ENCODE measurements around the gene PTGES. TPM values are rescaled to one million over a fixed set of nuclear protein-coding genes. Genes with fewer than 3 reads are reported as not detected.

Gene PTGES
- polyA plus RNA-seq, 5 donors: 4.4 to 6.8 (median 6.6) TPM

DNA sequence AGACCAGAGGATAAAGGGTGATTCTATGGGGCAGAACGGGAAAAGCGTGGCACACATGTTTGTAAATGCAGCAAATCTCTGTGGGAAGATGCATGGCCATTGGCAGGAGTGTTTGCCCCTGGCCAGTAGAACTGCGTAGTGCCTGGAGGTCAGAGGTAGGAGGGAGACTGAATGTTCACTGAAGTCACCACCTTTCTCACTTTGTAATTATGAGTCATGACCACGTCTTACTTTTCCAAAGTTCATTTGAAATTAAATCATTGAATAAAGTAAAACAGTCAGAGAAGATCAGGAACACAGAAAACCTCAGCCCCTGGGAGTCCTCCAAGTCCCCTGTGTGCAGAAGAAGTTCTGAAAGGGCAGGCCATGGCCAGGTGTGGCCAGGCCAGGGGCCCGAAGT, 4.6 kb downstream of the PTGES start:
- DNase-seq: no peak

DNA sequence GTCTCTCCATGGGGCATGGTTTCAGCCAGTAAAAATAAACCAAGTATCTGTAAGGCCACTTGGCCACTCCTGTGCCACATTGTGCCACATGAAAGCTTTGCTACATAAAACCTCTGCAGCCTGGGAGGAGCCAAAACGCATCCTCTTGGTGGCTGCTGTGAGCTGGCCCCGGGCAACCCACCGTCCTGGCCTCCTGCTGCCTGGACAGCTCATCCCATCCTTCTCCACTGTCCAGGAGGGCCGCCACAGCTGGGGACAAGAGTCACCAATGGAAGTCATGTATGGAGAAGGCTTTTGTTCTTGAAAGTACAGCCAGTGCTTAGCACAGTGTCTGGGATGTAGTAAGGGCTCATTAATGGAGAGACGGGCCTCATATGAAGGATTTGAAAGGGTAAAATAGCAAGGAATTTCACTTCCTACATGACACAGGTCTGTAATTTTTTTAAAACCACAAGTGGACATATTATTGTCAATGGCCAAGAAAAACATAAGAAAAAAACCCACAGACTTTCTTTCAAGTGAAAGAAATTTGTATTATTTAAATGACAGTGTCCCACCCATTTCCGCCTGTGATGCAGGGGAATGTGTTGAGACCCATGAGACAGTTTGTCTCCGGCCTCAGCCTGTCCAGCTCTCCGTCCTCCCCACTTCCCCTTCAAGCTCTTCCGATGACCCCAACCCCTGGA, 6.6 kb downstream of the PTGES start:
- DNase-seq: no peak

DNA sequence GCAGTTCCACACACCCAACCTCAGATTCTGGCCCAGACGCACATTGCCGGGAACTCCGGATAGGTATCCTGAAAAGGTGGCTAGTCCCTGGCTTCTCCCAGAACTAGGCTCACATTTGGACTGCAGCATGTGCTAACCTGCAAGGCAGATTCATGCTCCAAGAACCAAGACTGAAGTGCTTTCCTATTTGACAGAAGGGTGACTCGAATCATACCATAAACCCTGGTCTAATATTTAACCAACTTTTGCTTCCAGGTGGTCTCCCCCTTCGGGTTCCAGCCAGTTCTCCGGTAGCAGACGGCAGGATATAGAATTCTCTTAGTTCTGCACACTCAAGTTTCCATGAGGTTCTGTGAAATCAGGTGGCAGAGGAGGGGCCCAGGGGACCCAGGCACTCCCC, 7.6 kb downstream of the PTGES start:
- DNase-seq: no peak

DNA sequence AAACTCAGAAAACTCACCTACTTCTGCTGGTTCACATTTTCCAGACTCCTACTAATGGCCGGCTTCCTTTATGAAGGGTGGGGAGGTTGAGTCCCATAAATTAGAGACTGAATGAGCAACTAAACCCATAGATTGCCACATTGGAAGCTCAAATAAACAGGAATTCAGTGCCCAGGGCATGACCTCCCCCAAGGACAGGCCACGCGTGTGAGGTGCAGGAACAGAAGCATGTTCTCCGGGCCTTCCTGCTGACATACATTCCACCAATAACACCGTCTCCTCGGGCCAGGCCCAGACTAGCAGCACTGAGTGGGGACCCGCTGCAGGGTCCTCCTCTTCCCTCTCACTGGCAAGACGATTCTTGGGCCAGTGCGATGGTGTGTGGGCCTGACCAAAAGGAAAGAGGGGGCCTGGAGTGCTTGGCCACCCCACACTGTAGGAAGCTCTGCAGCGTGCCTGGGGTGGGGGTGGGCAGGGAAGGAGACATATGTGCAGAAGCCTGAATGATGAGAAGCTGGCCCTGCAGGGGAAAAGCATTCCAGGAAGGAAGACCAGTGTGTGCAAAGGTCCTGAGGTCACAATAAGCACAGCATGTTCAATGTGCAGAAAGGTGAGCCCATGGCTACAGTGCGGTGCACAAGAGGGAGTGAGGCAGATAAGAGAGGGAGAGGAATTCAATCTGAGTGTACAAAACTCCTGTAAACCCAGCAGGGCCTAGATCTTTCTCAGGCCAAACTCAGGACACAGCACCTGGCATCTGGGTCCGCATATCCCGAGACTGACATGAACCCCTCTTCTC, 12.0 kb downstream of the PTGES start:
- DNase-seq: no peak

DNA sequence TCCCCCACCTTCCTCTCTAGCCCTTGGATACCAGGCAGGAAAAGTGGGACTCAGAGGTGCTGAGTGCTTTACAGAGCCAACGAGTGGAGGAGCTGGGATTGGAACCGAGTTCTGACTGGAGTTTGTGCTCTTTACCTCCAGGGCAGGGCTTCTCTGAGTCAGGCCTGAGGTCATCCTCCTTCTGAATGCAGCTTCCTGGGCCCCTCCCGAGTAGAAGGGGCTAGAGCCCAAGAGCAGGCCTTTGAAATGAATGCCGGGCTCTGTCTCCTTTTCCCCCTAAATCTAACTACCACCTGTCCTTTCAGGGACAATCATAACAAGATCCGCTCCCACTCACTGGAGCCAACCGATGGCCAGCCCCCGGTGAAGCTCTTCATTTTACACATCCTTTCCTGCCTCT, 12.7 kb downstream of the PTGES start:
- no peak for DNase-seq

DNA sequence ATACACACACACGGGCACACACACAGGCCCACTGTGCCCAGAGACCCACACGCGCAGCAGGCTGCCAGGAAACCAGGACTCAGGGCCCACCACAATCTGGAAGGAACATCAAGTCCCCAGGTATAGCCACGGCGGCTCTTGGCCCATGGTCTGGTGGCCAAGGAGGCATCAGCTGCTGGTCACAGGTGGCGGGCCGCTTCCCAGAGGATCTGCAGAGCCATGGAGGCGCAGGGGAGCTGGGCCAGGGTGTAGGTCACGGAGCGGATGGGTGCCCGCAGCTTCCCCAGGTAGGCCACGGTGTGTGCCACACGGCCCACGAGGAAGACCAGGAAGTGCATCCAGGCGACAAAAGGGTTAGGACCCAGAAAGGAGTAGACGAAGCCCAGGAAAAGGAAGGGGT, 13.4 kb downstream of the PTGES start:
- no peak for DNase-seq

DNA sequence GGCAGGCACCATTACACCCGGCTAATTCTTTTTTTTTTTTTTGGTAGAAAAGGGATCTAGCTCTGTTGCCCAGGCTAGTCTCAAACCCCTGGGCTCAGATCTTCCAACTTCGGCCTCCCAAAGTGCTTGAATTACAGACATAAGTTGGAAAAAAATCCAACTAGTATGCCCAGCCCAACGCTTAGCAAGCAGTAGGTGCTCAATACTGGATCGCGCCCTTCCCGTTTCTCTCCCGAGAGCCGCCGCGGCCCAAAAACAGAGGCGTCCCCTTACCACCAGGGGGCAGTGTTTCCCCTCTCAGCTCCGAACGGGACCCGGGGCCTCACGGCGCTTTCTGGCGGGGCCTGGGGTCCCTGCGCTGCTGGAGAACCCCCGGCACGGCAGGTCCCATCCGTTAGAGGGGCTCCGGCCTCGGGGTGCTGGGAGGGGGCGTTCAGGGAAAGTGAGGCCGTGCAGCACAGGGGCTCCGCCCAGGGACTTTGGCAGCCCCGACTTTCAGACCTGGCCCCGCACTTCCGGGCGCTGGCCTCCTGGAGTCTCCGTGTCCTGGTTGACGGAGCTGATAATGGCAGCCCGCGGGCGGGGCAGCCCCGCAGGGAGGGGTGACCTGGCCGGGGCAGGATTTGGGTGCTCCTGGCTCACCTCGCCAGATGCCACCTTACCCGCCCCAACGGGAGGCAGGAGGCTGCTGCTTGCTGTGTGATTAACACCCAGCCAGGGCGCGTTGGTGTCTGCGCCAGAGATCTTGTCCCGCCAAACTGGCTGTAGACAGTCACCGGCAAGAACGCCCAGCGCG, 15.2 kb downstream of the PTGES start:
- DNase-seq: peak; percentile 74 to 80

GRCh38 chr9:129736334-129736733, 16.5 kb downstream of the PTGES start:
- DNase-seq: no peak

DNA sequence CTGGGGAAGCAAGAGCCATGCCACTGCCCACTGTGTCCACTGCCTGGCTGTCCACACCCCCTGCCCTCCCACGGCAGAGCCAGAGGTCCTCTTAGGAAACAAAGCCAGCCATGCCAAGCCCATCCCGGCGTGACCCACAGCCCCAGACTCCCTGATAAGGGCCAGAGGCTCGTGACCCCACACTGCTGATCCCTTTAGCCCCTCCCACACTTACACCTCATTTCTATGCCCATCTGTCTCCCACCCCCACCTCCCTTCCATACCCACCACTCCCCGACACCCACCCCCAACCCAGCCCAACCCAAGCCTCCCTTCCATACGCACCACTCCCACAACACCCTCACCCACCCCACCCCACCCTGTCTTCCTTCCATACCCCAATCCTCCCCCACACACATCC, 17.3 kb downstream of the PTGES start:
- DNase-seq: no peak

DNA sequence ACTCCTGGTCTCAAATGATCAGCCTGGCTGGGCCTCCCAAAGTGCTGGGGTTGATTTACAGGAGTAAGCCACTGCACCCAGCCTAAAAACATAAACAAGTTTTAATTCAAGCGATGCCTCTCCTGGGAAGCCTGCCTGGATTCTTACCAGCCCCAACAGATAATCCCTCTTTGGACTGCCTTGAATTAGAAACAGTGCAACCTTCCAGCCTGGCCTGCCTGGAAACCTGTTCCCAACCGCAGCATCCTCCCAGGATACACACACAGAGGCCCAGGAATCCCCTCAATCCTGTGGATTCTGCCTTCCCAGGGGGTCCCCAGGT, 19.2 kb downstream of the PTGES start:
- DNase-seq: no peak

DNA sequence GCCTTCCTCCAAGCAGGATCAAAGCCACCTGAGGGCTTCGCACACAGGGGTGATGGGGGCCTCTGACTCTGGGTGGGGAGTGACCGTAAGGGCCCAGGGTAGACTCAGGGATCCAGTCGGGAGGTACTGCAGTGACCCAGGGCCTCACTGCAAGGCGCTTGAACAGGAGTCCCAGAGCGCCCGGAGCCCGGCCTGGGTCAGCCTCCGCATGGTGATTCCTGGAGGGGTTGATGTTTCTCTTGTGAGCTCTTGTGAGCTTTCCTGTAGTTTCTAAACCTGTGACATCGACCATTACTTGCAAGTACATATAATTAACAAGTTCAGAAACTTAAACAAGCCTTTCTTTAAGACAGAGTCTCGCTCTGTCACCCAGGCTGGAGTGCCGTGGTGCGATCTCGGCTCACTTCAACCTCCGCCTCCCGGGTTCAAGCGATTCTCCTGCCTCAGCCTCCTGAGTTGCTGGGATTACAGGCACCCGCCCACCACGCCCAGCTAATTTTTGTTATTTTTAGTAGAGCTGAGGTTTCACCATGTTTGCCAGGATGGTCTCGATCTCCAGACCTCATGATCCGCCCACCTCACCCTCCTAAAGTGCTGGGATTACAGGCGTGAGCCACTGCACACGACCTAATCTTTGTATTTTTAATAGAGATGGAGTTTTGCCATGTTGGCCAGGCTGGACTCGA, 19.8 kb downstream of the PTGES start:
- DNase-seq: no peak

GRCh38 chr9:129732100-129732499, 20.7 kb downstream of the PTGES start:
- DNase-seq: no peak

DNA sequence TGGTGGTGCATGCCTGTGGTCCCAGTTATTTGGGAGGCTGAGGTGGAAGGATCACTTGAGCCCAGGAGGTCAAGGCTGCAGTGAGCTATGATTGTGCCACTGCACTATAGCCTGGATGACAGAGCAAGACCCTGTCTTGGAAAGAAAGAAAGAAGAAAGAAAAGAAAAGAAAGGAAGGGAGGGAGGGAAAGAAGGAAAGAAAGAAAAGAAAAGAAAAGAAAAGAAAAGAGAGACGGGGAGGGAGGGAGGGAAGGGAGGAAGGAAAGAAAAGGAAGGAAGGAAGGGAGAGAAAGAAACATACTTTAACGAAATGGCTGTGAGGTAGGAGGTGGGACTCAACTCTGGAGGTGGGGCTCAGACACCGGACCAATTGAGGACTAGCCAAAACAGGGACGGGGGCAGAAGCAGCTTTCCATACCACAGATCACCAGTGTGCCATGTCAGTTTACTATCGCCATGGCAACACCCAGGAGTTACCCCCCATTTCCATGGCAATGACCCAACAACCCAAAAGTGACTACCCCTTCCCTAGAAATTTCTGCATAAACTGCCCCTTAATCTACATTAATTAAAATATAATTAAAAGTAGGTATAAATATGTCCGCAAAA, 21.3 kb downstream of the PTGES start:
- DNase-seq: no peak

DNA sequence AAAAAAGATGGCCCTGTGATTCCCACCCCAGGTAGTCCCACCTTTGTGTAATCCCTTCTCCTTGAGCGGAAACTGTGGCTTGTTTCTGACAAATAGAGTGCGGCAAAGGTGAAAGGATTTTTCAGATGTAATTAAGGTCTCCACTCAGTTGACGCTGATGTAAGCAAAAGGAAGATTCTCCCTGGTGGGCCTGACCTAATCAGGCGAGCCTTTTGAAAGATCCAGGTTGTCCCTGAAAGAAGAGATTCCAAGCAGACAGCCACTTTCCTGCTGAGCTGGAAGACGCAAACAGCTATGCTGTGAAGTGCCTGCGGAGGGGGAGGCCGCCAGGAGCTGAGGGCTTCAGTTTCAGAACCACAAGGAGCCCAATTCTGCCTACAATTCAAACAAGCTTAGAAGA, 24.1 kb downstream of the PTGES start:
- DNase-seq: no peak

DNA sequence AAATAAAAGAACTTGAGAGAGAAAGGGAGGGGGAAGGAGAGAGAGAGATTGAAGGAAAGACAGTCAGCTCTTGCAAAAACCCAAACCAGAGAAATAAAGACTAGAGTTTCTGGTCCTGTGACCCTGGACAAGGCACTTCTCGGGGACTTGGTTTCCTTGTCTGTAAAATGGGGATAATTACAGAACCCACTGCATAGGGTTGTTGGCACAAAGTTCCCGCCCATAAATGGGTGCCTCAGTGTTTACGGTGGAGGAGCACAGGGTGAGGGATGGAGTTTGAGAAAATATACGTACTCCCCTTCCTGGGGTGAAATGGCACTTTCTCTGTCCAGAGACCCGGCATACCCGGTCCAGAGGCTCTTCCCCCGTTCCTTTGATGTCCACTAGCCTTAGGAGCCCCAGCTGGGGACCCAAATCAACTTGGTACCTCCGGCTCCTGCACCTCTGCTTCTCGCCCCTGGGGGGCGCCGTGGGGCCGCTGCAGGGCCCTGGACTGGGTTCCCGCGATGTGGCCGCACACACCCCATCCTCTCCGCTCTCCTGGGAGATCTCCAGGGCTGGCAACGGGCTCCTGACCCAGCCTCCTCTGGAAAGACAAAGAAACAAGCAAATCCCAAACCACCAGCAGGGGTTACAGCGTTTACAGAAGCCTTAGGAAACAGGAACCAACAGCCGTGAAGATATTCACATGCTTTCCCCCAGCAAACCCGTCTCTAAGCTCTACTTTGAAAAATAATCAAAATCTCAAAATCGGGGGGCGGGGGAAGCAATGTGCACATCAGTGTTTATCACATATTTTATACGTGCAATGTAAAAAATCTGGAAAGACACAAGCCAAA, 26.3 kb downstream of the PTGES start:
- peak; percentile 60 to 70 for DNase-seq

GRCh38 chr9:129725795-129726251, 27.0 kb downstream of the PTGES start:
- DNase-seq: no peak

GRCh38 chr9:129724456-129725190, 28.2 kb downstream of the PTGES start:
- no peak for DNase-seq

GRCh38 chr9:129722913-129723312, 29.9 kb downstream of the PTGES start:
- DNase-seq: no peak

DNA sequence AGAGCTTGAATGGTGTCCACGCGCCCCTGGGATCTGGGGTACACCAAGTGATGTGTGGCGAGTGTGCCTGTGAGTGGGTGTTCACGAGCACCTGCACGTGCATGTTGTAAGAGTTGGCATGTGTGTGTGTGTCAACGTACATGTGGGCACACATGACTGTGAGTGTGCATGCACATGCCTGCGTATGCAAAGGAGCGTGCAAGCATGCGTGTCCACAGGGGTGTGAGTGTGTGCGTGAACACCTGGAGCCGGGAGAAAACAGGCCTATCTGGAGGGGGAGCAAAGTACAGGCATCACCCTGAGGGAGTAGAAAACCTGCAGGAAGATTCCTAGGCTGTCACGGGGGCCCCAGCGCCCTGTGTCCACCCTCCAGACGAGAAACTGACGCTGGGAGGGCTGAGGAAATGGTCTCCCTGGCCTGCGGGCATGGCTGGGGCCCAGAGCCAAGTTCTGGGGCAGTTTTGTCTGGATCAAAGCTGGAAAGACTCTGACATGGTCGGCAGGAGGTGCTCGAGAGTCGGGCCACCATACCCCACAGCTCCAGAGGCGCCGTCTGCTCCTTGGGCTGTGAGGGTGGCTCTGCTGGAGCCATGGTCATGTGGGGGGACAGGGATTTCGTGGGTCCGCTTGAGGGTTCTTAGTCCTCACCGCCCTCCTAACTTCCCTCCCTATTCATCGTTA, 31.8 kb downstream of the PTGES start:
- DNase-seq: no peak

Data from right lung (tissue), 5 donors.